Smooth muscle cell (in vitro differentiated cells): ENCODE measurements around the gene LCLAT1. TPM values are rescaled to one million over a fixed set of nuclear protein-coding genes. Genes with fewer than 3 reads are reported as not detected.

Experiments used
- DNase-seq: peaks from one replicate; lab custom pipeline; 2025; ENCODE audit not compliant: unreplicated experiment; lab: John Stamatoyannopoulos, UW
- H2AFZ ChIP-seq: fragments of 200-600 bp; sonication (generic); 2 replicates; pipeline ENCODE4 v1.6.0; 2016; ENCODE audit warnings: antibody characterized with exemption, low read depth, mild to moderate bottlenecking
- H3F3A ChIP-seq: fragments of 200-600 bp; sonication (generic); 2 replicates; pipeline ENCODE4 v1.6.0; 2017; ENCODE audit warnings: antibody characterized with exemption, low read depth
- H3K27ac ChIP-seq: fragments of 200-600 bp; sonication (generic); 2 replicates; pipeline ENCODE4 v1.5.1; 2016; ENCODE audit warnings: low read depth, mild to moderate bottlenecking
- H3K27me3 ChIP-seq: fragments of 200-600 bp; sonication (generic); 2 replicates; pipeline ENCODE4 v1.6.1; 2016; ENCODE audit warnings: low read depth, mild to moderate bottlenecking
- H3K36me3 ChIP-seq: fragments of 200-600 bp; sonication (generic); 2 replicates; pipeline ENCODE4 v1.5.1; 2016; ENCODE audit warnings: low read depth
- H3K4me1 ChIP-seq: fragments of 200-600 bp; sonication (generic); 2 replicates; pipeline ENCODE4 v1.5.1; 2016; ENCODE audit warnings: low read depth
- H3K4me2 ChIP-seq: fragments of 200-600 bp; sonication (generic); 2 replicates; pipeline ENCODE4 v1.6.0; 2016; ENCODE audit warnings: mild to moderate bottlenecking
- H3K4me3 ChIP-seq: fragments of 200-600 bp; sonication (generic); 2 replicates; pipeline ENCODE4 v1.5.1; 2016; ENCODE audit warnings: mild to moderate bottlenecking
- H3K79me2 ChIP-seq: fragments of 200-600 bp; sonication (generic); 2 replicates; pipeline ENCODE4 v1.6.0; 2016; ENCODE audit warnings: low read depth, mild to moderate bottlenecking
- H3K9ac ChIP-seq: fragments of 200-600 bp; sonication (generic); 2 replicates; pipeline ENCODE4 v1.6.0; 2016; ENCODE audit warnings: low read depth
- H3K9me3 ChIP-seq: fragments of 200-600 bp; sonication (generic); replicated peaks from 2 replicates; pipeline ENCODE4 v1.5.1; 2016; ENCODE audit warnings: low read depth
- H4K20me1 ChIP-seq: fragments of 200-600 bp; sonication (generic); 2 replicates; pipeline ENCODE4 v1.6.0; 2016; ENCODE audit warnings: low read depth
- WGBS: methylation state at CpG from one replicate; pipeline ENCODE4 v1.1.7; 2016; ENCODE audit warnings: low lambda C conversion rate; 5-methylcytosine and 5-hydroxymethylcytosine counted together
- polyA plus RNA-seq: library from polyadenylated mRNA; unstranded; fragments of >200 nt; fragmentation: Nextera tagmentation; extraction: Ambion mirVana; gene quantifications from 2 replicates; pipeline ENCODE4 v1.2.1, GENCODE V29; 2016
- total RNA-seq: library from RNA; depleted of rRNA; stranded (reverse); fragments of >200 nt; gene quantifications from 2 replicates; pipeline ENCODE4 v1.2.3, GENCODE V29; 2014
- TF ChIP-seq, protein P1 (sequence below): fragments of 200-600 bp; sonication (generic); IDR thresholded peaks from 2 replicates; pipeline ENCODE4 v1.5.1; 2017; ENCODE audit warnings: borderline replicate concordance, mild to moderate bottlenecking, antibody characterized with exemption; ENCODE audit not compliant: insufficient read depth, poor library complexity, severe bottlenecking

LCLAT1 gene
- total and polyA plus RNA-seq, 2 experiments from 2014 or later: 2.6 to 11.7 TPM

- H3K27me3 ChIP-seq: no peaks in the 10 kb centered on the region
- DNase-seq: no peak
- no peak overlapping the region for H2AFZ ChIP-seq
- no peaks in the 10 kb centered on the region for H3K9me3 ChIP-seq
- no peaks in the 10 kb centered on the region for H3K4me1 ChIP-seq
- 100% methylated on average over 1 of the region's 1 CpG for WGBS
- TF ChIP-seq, protein P1, sequence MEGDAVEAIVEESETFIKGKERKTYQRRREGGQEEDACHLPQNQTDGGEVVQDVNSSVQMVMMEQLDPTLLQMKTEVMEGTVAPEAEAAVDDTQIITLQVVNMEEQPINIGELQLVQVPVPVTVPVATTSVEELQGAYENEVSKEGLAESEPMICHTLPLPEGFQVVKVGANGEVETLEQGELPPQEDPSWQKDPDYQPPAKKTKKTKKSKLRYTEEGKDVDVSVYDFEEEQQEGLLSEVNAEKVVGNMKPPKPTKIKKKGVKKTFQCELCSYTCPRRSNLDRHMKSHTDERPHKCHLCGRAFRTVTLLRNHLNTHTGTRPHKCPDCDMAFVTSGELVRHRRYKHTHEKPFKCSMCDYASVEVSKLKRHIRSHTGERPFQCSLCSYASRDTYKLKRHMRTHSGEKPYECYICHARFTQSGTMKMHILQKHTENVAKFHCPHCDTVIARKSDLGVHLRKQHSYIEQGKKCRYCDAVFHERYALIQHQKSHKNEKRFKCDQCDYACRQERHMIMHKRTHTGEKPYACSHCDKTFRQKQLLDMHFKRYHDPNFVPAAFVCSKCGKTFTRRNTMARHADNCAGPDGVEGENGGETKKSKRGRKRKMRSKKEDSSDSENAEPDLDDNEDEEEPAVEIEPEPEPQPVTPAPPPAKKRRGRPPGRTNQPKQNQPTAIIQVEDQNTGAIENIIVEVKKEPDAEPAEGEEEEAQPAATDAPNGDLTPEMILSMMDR: no peak
- H3K9ac ChIP-seq: no peak overlapping the region
- H3K27ac ChIP-seq: no peak overlapping the region
- peaks cover 5% of the 10 kb centered on the region for H3F3A ChIP-seq
- H3K4me2 ChIP-seq: no peak overlapping the region
- H3K79me2 ChIP-seq: no peaks in the 10 kb centered on the region
- no peak overlapping the region for H3K4me3 ChIP-seq
- H4K20me1 ChIP-seq: no peaks in the 10 kb centered on the region
- H3K36me3 ChIP-seq: no peaks in the 10 kb centered on the region
These were observed 168.9 kb downstream of the LCLAT1 start for GRCh38 chr2:30615926-30616325.

GRCh38 chr2:30620102-30620501, 173.1 kb downstream of the LCLAT1 start:
- Histone ChIP-seq H3K79me2 (no peaks in the 10 kb centered on the region), H3K9ac (no peak overlapping the region), H3K9me3 (no peaks in the 10 kb centered on the region), H3K4me2 (no peak overlapping the region), H3F3A (no peaks in the 10 kb centered on the region), H3K4me3 (no peak overlapping the region), H2AFZ (no peak overlapping the region), H4K20me1 (no peaks in the 10 kb centered on the region), H3K27me3 (no peaks in the 10 kb centered on the region), H3K27ac (no peak overlapping the region), H3K36me3 (no peaks in the 10 kb centered on the region), H3K4me1 (no peaks in the 10 kb centered on the region)
- 100% methylated on average over 1 of the region's 1 CpG for WGBS
- TF ChIP-seq, protein P1: no peak
- no peak for DNase-seq

DNA sequence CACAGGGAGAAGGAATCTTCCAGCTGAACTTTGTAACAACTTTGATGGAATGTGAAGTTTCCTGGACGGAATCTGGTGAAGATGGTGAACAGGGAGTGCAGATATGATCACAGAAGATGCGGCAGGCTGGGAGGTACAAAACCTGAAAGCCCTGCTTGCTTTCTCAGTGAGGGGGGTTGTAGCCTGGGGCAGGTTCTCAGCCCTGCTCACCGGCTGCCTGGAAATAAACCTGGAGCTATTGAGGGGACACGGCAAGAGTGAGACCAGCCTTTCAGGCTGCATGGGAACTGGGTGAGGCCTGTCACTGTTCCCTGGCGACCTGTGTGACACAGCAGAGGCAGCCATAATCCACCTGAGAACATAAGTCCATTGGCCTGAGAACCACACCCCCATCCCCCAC, 174.8 kb downstream of the LCLAT1 start:
- DNase-seq: no peak
- no peaks in the 10 kb centered on the region for H3K36me3 ChIP-seq
- no peak overlapping the region for H3K9ac ChIP-seq
- H3K9me3 ChIP-seq: no peaks in the 10 kb centered on the region
- no peak overlapping the region for H3K27ac ChIP-seq
- TF ChIP-seq, protein P1: no peak
- no peak overlapping the region for H2AFZ ChIP-seq
- H4K20me1 ChIP-seq: no peaks in the 10 kb centered on the region
- H3K4me3 ChIP-seq: no peak overlapping the region
- no peaks in the 10 kb centered on the region for H3K79me2 ChIP-seq
- H3F3A ChIP-seq: no peaks in the 10 kb centered on the region
- no peaks in the 10 kb centered on the region for H3K27me3 ChIP-seq
- H3K4me2 ChIP-seq: no peak overlapping the region
- no peaks in the 10 kb centered on the region for H3K4me1 ChIP-seq
- 75% methylated on average over 5 of the region's 5 CpGs for WGBS

DNA sequence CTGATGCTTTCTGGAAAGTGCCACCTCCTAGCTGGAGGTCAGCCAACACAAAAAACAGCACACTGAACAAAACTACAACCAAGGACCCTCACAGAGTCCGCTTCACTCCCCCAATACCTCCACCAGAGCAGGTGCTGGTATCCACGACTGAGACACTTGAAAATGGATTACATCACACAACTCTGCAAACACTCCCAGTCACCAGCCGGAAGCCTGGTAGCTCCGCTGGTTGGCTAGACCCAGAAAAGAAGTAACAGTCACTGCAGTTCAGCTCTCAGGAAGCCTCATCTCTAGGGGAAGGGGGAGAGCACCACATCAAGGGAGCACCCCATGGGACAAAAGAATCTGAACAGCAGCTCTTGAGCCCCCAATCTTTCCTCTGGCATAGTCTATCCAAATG, 175.4 kb downstream of the LCLAT1 start:
- 84% methylated on average over 4 of the region's 4 CpGs for WGBS
- no peak overlapping the region for H3K27ac ChIP-seq

More for the DNA sequence above, 175.4 kb downstream of the LCLAT1 start:
- Histone ChIP-seq H2AFZ (no peak overlapping the region), H3K79me2 (no peaks in the 10 kb centered on the region), H4K20me1 (no peaks in the 10 kb centered on the region), H3K9me3 (no peaks in the 10 kb centered on the region), H3K36me3 (no peaks in the 10 kb centered on the region), H3F3A (no peaks in the 10 kb centered on the region), H3K4me2 (no peak overlapping the region), H3K4me3 (no peak overlapping the region), H3K9ac (no peak overlapping the region), H3K4me1 (no peaks in the 10 kb centered on the region), H3K27me3 (no peaks in the 10 kb centered on the region)
- TF ChIP-seq, protein P1: no peak
- DNase-seq: no peak
